DMS 273 treated with DMSO at 0.1 percent for 48 hours (cell line): ENCODE measurements around the gene UTP4.

Experiments used
- DNase-seq: peaks from one replicate; lab custom pipeline; 2025; lab: John Stamatoyannopoulos, UW

UTP4 gene

DNA sequence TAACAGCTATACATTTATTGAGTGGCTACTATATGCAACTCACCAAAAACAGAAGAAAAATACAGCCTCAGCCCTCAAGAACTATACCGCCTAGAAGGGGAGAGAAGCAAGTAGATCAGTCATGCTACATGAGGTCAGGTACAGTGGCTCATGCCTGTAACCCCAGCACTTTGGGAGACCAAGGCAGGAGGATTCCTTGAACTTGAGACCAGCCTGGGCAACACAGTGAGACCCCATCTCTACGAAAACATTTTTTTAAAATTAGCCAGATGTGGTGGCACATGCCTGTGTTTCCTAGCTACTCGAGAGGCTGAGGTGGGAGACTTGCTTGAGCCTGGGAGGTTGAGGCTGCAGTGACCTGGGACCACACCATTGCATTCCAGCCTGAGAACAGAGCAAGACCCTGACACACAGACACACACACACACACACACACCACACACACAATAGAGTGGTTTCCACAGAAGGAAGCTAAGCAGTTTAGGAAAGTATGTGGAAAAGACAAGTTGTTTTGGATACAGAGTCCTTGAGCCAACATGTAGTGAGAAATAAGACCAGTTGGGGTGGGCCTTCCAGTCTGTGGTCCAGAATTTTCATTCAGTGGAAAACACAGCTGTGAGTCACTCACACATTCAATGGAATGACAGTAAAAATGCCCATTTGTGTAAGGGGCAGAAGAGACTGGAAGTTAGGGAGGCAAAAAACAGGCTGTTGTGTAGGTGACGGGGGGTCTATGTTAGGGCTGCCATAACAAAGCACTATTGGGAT, 43.8 kb downstream of the UTP4 start:
- no peak for DNase-seq

DNA sequence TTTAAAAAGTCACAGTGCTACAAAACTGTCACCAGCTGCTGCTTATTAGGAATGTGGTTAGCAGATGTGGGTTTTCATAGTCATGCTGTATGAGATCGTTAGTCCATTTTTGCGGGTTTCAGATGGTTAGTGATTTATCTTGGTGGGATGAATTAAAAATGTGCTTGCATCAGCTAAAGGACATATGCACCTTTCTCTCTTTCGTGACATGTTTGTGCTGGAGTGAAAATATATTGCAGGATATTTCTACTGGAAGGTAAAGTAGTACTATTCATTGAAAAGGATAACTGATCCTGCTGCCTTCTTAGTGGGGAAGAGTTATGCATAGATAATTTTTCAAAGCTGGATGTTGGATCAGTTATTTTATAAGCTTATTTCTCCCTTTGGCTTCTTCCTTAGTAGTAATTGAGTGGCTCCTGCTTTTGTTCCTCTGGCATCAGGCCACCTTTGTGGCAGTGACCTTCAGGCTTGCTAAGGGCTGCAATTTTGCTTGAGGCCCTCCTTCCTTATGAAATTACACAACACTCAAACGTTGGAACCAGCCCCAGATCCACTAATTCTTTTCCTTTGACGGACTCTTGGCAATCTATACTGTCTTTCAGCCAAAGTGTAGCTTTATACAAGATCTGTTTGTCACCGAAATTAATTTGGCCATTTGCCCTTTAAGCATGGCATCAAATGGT, 47.0 kb downstream of the UTP4 start:
- DNase-seq = no peak

DNA sequence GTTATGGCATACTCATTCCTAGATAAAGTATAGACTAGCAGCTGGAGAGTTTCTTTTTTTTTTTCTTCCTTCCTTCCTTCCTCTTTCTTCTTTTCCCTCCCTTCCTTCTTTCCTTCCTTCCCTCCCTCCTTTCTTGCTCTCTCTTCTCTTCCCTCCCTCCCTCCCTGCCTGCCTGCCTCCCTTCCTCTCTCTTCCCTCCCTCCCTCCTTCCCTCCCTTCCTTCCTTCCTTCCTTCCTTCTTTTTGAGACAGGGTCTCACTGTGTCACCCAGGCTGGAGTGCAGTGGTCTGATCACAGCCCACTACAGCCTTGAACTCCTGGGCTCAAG, 47.5 kb downstream of the UTP4 start:
- DNase-seq = no peak

DNA sequence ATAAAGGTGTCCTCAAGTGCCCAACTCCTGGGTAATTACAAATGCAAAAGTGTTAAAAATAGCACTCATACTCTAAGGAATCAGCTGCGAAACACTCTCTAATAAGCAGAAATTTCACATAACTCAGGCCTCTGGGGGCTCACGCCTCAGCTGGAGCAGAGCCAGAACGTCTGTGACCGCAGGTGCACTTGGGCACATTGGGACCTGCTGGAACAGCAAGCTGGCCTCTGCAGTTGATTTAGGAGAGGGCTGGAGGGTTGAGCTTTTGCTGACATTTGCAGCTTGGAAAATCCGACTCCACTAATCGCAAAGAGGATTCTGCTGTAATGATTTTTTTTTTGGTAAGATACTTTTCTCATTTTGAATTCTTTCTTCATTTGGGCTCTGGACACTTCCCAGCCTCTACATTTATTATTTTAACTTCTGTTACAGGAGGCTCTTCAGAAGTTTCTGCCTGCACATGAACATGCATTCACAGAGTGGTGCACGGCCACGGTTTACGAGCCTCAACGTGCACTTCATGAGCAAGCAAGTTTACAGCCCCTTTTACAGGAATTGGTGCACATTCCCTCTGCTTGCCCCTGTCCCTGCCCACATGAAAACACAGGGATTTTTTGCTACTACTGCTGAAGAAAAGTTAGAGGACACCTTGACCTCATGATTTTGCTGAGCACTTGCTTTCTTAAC, 50.4 kb downstream of the UTP4 start:
- DNase-seq = no peak

DNA sequence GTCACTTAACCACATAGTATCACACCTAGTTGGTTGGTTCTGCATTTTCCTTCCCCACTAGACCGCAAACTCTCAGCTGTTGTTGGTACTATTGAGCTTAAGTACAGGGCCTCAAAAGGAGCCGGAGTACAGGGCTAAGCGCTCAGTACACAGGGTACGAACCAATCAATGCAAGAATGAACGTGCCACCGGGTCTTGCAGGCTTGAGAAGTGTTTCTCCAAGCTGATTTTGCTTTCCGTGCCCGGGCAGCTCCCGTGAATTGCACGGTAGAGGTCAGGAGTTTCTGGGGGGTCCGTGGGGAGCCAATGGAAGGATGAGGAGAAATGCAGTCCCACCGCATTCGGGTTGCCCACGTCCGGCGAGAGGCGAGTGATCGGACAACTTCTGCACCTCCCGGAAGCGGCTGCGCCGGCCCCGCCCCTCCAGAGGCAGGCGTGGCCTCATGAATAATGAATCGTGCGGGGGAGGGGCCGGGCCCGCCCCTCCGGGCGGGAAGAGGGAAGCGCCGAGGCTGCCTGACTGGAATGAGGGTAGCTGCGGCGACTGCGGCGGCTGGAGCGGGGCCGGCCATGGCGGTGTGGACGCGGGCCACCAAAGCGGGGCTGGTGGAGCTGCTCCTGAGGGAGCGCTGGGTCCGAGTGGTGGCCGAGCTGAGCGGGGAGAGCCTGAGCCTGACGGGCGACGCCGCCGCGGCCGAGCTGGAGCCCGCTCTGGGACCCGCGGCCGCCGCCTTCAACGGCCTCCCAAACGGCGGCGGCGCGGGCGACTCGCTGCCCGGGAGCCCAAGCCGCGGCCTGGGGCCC, 54.4 kb downstream of the UTP4 start, which contains the start of gene SNTB2:
SNTB2 (plus strand) TSS at position 523 of the 804 bp plus-strand sequence; CDS start at position 526, 3 bp downstream.
- peak; percentile 71 for DNase-seq

DNA sequence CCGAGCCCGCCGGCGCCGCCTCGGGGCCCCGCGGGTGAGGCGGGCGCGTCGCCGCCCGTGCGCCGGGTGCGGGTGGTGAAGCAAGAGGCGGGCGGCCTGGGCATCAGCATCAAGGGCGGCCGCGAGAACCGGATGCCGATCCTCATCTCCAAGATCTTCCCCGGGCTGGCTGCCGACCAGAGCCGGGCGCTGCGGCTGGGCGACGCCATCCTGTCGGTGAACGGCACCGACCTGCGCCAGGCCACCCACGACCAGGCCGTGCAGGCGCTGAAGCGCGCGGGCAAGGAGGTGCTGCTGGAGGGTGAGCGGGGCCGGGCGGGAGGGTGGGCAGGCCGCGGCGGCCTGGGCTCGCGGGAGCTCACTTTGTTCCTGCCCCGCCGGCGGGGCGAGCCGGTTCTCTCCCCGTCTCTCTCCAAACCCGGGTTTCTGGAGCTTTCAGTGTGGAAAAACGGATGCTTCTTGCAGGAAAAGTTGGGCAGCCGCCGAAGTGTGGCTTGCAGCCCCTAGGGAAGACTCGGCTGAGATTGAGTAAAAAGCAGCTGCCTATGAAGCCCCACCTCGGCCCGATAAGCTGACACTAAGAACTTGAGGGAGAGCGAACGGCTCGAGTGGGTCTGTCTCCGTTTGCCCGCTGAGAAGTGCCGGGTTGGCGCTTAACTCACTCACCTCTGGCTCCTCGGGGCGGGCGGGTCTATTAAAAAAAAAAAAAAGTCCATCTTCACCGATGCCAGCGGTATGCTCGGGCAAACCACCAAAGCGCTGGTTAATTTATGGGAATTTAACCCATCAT, 55.2 kb downstream of the UTP4 start:
- DNase-seq = peak; percentile 45

DNA sequence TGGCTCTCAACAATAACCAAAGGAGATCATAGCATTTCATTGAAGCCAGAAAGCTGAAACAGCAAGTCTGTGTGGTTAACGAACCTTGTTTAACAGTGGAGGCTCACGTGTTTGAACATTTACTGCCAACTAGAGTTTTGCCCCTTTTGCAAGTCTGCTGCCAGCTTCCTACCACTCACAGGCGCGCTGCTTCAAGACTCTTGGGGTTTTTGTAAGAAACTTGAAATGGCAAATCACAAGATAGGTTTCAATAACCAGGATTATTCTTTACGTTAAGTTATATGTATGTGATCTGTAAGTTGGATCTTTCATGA, 55.7 kb downstream of the UTP4 start:
- DNase-seq = no peak

GRCh38 chr16:69188716-69189115, 56.3 kb downstream of the UTP4 start:
- DNase-seq = no peak

GRCh38 chr16:69190046-69190588, 57.7 kb downstream of the UTP4 start:
- no peak for DNase-seq

GRCh38 chr16:69190598-69190997, 58.1 kb downstream of the UTP4 start:
- no peak for DNase-seq

DNA sequence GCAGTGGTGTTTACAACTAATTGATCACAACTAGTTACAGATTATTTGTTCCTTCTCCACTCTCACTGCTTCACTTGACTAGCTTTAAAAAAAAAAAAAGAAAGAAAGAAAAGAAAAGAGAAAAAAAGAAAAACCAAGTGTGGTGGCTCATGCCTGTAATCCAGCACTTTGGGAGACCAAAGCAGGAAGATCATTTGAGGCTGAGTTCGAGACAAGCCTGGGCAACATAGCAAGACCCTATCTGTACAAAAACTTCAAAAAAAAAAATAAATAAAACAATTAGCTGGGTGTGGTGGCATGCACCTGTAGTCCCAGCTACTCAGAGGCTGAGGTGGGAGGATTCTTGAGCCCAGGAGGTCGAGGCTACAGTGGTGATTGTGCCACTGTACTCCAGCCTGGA, 58.7 kb downstream of the UTP4 start:
- DNase-seq = no peak

- DNase-seq = no peak
Observed at GRCh38 chr16:69193855-69194254, 61.4 kb downstream of the UTP4 start.

DNA sequence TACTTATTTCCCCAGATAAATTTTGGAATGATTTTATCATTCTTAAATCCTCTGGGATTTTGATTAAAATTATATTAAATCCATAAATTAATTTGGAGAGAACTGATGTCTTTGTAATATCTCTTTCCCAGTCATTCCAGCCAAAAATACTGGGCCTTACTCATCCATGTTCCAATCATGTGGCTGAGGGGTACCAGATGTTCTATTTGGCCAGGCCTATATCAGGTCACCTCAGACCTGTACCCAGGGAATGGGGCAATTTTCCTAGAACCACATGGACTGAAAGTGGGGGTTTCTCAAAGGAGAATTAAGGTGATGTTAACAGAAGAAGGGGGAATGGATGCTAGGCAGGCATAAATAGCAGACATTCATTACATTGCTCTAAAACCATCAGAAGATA, 62.0 kb downstream of the UTP4 start:
- DNase-seq = no peak

DNA sequence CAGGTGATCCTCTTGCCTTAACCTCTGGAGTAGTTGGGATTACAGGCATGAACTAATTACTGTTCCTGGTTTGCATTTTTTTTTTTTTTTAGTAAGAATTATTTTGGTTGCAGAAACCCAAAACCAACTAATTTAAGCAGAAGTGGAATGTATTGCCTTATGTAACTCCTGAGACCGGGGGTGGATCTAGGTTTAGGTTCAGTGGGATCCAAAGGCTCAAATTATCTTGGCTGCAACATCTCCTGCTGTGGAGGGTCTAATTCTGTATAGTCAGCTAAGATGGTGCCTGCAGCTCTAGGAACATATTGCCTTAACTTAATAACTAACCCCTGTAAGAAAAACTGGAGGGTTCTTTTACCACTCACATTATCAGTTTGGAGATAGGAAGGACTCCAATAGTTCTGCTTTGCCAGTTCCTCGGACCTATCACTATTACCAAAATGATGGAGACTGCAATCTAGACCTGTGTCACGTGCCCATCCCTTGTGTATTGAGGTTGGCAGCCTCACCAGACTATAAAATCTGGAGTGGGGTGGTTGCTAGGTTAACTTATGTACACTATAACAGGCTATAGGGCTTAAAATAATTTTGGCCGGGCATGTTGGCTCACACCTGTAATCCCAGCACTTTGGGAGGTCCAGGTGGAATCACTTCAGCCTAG, 63.0 kb downstream of the UTP4 start:
- no peak for DNase-seq

DNA sequence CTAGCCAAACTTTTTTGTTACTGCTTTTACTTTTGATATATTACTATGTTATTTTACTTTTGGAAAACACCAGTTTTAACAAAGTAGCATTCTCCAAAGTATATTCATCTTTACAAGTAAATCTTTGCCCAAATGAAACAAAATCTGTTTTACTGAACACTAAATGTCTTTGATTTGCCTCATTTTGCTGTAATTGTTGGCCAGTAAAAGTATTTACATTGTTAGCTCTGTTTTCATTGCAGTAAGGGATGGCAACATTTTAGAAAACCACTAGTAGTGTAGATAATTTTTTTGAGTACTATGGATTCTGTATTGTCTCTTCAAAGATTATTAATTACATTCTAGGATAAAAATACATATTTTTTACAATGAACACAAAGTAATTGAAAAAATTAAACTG, 65.1 kb downstream of the UTP4 start:
- no peak for DNase-seq

GRCh38 chr16:69199382-69199781, 66.9 kb downstream of the UTP4 start:
- DNase-seq = no peak

GRCh38 chr16:69201291-69201690, 68.8 kb downstream of the UTP4 start:
- DNase-seq = no peak

GRCh38 chr16:69201787-69202186, 69.3 kb downstream of the UTP4 start:
- DNase-seq = no peak

DNA sequence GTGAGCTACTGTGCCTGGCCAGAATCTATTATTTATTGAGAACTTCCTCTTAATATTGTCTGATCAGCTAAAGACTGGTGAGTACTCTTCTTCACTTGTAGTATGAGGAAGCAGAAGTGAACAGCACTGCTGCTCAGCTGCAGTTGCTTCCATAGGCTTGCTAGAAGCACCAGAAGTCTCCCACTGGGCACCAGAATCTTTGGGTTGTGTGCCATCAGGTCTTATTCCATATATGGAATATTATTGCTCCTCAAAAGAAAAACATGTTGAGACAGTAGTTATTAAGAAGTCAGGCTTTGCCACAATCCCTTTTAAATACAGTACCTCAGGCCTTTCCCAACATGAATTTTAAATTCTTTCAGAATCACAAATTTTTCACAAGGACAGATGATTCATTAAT, 71.7 kb downstream of the UTP4 start:
- DNase-seq = no peak

DNA sequence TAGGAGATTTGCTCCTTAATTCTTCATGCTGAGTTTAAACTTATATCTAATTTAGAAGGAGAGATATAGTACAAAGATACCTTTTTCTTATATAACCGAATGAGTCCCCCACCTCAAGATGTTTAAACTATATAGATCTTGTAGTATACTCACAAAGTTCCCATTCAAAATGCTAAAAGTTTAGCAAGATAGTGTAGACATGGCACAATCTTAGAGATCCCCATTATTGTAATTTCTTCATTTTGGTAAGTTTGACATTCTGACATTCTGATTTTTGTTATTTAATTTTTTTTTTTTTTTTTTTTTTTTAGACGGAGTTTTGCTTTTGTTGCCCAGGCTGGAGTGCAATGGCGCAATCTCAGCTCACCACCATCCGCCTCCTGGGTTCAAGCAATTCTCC, 77.3 kb downstream of the UTP4 start:
- DNase-seq = no peak

DNA sequence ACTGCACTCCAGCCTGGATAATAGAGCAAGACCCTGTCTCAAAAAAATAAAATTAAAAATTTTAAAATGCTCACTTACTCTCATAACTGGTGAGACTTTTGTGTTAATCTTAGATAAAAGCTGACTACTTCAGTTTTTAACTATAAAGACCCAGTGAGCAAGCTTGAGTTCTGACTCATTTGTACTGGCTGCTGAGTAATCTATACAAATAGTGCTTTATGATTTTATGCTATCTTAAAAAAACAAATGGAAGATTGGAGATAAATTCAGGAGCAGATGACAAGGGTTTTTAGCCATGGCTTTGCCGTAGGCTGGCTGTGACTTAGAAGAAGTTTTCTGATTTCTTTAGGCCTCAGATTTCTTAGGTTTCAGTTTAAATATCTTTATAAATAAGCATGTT, 85.0 kb downstream of the UTP4 start:
- DNase-seq = no peak
